D721Med (cell line): Measurements from ENCODE around the gene RBFOX1.

ENCODE experiments used
- DNase-seq: peaks from one replicate; pipeline ENCODE4 v3.0.0; 2011; ENCODE audit warnings: low spot score; ENCODE audit not compliant: insufficient read length
- FAIRE-seq: peaks from 2 replicates; lab custom pipeline; 2011; peaks lifted over from hg19 to GRCh38; lab: Jason Lieb, UNC
- TF ChIP-seq, protein P1 (sequence below): IDR thresholded peaks from 2 replicates; pipeline ENCODE4 v1.5.1; 2012; ENCODE audit warnings: mild to moderate bottlenecking, control low read depth; ENCODE audit not compliant: insufficient read depth; ENCODE audit errors: missing control alignments

Gene RBFOX1

DNA sequence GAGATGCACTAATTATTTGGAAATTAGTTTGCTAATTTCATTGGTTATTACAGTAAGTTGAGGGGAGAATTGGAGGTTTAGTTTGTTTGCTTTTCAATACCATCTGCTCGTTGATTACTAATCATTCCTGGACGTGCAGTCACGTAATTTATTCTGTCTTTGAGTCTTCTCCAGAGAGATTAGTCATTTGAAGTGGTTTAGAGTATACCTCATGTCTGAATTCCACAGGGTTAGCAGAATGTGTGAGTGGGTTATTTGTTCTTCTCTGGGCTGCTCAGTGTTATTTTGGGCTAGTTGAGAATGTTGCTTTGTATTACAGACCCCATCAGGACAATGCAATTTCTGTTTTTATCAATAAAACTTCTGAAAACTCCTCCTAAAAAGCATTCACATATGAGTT lies 265.0 kb downstream of the RBFOX1 start:
- TF ChIP-seq, protein P1, sequence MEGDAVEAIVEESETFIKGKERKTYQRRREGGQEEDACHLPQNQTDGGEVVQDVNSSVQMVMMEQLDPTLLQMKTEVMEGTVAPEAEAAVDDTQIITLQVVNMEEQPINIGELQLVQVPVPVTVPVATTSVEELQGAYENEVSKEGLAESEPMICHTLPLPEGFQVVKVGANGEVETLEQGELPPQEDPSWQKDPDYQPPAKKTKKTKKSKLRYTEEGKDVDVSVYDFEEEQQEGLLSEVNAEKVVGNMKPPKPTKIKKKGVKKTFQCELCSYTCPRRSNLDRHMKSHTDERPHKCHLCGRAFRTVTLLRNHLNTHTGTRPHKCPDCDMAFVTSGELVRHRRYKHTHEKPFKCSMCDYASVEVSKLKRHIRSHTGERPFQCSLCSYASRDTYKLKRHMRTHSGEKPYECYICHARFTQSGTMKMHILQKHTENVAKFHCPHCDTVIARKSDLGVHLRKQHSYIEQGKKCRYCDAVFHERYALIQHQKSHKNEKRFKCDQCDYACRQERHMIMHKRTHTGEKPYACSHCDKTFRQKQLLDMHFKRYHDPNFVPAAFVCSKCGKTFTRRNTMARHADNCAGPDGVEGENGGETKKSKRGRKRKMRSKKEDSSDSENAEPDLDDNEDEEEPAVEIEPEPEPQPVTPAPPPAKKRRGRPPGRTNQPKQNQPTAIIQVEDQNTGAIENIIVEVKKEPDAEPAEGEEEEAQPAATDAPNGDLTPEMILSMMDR = no peak
- DNase-seq (no peak), FAIRE-seq (no peak)

DNA sequence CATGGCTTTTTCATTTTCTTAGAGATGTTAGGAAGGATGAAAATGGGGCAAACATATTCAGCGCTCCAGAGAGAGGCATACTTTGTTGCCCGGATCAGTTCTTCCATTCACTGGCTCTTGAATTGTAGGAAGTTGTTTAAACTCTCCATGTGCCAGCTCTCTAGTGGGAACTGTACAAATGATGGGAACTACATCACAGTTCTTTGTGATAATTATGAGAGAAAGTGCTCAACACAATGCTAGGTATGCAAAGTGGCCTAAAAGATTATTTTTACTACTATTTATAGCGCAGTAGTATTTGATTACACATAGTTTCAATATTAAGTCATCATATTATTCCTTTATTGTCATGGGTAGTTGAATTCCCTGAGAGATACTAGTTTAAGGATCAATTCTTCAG lies 268.5 kb downstream of the RBFOX1 start:
- TF ChIP-seq, protein P1 = no peak
- no peak for DNase-seq
- no peak for FAIRE-seq

DNA sequence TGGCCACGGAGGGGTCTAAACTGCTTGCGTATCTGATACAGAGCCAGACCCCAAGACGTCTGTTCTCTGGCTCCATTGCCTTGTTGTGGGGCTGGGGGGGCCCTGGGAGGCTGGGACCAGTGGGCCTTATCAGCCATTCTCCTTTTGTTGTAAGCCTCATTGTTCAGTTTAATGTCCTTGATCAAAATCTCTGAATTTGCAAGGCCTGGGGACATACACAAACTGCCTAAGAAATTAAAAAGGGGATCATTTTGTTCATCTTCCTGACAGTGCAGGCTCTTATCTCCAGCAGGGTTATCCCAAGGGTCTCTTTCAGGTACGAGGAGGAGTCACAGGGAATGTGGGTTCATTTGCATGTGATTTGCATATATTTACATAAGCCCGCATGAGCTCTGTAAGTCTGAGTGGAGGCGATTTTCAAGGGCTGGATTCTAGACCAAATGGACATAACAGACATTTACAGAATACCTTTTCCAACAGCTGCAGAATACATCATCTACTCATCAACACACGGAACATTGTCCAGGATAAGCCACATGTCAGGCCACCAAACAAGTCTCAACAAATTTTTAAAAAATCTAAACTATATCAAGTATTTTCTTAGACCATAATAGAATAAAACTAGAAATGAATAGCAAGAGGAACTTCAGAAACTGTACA lies 269.8 kb downstream of the RBFOX1 start:
- DNase-seq = no peak

DNA sequence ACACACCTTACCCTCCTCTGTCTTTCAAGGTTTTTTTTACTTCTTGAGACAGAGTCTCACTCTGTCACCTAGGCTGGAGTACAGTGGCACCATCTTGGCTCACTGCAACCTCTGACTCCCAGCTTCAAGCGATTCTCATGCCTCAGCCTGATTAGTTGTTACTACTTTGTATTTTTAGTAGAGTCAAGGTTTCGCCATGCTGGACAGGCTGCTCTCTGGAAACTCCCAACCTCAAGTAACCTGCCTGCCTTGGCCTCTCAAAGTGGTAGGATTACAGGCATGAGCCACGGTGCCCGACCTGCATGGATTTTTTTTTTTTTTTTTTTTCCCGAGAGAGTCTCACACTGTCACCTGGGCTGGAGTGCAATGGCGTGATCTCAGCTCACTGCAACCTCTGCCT lies 273.2 kb downstream of the RBFOX1 start:
- no peak for DNase-seq
- no peak for FAIRE-seq
- TF ChIP-seq, protein P1 = no peak

More for the DNA sequence above, 269.8 kb downstream of the RBFOX1 start:
- TF ChIP-seq, protein P1 = no peak
- no peak for FAIRE-seq

DNA sequence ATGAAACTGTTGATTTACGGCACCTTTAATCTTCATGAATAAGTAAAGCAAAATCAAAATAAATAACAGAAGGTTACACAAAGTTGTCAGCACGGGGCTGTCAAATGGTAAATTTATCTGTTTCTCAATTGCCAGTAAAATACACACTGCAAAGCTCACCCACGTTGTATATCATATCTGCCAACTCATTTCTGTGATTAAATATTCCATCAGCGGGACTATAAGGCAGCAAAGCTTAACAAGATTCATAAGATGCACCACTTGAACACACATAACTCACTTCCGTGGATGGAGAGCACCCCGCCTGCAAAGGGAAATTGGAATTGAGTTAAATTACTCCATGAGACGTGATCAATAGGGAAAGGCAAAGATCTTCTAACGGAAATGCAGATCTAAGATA lies 280.0 kb downstream of the RBFOX1 start:
- TF ChIP-seq, protein P1 = no peak
- DNase-seq (no peak), FAIRE-seq (no peak)

DNA sequence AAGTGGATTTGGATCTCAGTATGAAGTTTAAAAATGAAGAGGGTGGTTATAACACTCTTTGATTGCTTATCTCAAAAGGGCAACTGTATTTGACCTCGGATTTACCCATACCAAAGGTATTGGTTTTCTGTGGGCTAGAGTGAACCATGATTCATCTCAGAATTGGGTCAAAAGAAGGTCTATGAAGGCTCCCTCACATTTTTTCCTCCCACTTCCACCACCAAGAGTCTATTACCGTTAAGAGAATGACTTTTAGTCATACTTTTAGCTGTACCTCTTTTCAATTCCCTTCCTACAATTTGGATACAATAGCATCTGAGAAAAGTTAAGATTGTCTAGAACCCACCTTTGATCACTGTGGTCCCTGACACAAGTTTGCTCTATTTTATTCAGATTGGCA lies 280.9 kb downstream of the RBFOX1 start:
- DNase-seq = no peak
- no peak for FAIRE-seq
- TF ChIP-seq, protein P1 = no peak

DNA sequence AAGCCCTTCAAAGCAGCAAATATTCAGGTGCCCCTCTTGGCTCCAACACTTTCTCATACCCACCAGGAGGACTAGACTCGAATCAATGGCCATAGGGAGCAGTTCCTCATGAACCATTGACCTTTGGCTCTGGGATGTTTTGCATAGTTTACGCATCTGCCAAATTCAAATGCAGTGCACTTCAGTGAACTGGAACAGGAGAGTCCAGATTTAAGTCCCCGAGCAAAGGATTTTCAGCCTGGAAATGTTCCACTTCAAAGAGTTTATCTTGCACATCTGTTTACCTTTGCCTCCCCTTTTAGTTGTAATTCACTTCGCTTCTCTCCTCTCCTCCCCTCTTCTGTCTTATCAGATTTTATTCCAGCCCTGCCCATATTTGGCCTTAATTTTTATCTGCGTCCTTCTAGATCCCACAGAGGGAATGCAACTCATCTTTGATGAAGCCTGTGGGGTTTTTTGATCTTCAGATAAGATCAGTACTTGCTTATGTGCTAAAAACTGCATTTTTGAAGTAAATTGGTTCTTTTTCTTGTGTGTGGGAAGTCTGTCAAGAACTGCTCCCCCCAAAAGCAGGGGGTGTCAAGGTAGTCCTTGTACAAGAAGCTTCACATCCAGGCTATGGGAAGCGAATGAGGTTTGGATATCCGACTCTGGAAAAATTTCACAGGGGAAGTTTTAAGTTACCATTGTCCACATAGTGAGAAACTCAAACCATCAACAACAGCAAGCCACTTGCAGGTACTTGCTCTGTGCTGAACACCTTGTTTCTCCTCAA lies 281.6 kb downstream of the RBFOX1 start:
- DNase-seq (no peak), FAIRE-seq (no peak)
- TF ChIP-seq, protein P1 = no peak
